ENCODE results near the gene HCAR3. TPM values are rescaled to one million over a fixed set of nuclear protein-coding genes. Genes with fewer than 3 reads are reported as not detected.

Gene HCAR3
- total and polyA plus RNA-seq, 2 of the 13 experiments (the other 11 are each of a cell fraction or from before 2014, with no cell fraction given) = 0.11 to 12.8 TPM

DNA sequence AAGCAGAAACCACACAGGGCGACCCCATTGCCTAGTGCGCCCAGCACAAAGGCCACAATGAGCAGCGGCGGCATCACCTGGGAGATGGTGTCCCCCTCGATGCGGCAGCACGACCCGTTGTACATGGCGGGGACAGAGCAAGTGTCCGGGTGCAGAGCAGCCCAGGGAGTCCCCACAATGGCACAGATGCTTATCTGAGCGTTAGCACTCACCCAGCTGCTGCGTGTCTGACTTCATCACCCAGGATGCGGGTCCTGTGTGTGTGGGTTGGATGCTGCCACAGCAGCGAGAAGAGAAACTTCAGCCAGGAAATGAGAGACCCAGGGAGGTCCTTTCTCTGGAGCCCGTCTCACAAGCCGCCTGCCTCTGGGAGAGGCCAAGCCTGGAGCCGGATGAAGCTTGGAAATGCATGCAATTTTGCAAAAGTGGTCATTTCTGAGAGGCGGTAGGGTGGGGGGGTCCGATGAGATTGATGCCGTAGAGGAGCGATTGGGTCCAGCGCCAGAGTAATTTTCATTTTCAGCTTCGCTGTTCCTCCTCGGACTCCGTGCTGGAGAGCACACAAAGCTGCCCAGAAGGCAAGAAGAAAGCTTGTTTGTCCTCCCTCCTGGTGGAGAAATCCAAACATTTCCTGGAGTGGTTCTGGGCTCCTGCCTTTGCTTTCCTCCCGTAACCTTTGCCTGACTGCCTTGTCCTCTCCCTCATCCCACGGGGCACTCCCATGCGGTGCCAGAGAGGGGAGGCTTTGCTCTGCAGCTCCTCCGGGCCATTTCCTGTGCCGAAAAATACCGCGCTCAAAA lies 13.8 kb upstream of the HCAR3 start, which contains the start of gene HCAR1 (continued):
- TF ChIP-seq, protein P1, sequence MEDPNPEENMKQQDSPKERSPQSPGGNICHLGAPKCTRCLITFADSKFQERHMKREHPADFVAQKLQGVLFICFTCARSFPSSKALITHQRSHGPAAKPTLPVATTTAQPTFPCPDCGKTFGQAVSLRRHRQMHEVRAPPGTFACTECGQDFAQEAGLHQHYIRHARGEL (CRISPR knock-in tag; IDR thresholded peaks at IDR 0.05) = no peak
- TF ChIP-seq, protein P2, sequence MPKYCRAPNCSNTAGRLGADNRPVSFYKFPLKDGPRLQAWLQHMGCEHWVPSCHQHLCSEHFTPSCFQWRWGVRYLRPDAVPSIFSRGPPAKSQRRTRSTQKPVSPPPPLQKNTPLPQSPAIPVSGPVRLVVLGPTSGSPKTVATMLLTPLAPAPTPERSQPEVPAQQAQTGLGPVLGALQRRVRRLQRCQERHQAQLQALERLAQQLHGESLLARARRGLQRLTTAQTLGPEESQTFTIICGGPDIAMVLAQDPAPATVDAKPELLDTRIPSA (CRISPR knock-in tag; IDR thresholded peaks at IDR 0.05; ENCODE audit: borderline replicate concordance) = no peak
- TF ChIP-seq, protein P3, sequence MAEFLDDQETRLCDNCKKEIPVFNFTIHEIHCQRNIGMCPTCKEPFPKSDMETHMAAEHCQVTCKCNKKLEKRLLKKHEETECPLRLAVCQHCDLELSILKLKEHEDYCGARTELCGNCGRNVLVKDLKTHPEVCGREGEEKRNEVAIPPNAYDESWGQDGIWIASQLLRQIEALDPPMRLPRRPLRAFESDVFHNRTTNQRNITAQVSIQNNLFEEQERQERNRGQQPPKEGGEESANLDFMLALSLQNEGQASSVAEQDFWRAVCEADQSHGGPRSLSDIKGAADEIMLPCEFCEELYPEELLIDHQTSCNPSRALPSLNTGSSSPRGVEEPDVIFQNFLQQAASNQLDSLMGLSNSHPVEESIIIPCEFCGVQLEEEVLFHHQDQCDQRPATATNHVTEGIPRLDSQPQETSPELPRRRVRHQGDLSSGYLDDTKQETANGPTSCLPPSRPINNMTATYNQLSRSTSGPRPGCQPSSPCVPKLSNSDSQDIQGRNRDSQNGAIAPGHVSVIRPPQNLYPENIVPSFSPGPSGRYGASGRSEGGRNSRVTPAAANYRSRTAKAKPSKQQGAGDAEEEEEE (CRISPR knock-in tag; IDR thresholded peaks at IDR 0.05; ENCODE audit: borderline replicate concordance) = no peak
- TF ChIP-seq ATAD3A (CRISPR knock-in tag; IDR thresholded peaks at IDR 0.05) (no peak), ZSCAN25 (CRISPR knock-in tag; IDR thresholded peaks at IDR 0.05) (no peak), ZNF430 (CRISPR knock-in tag; IDR thresholded peaks at IDR 0.05) (0 out of 2 replicates have a peak, but pooled peaks have one; percentile 29), ZNF274 (CRISPR knock-in tag; IDR thresholded peaks at IDR 0.05) (no peak), NFATC3 (CRISPR knock-in tag; IDR thresholded peaks at IDR 0.05) (no peak), ZNF607 (CRISPR knock-in tag; IDR thresholded peaks at IDR 0.05; ENCODE audit: borderline replicate concordance) (no peak), KDM5A (IDR thresholded peaks at IDR 0.05; ENCODE audit: borderline replicate concordance, low read length) (no peak), ZNF441 (CRISPR knock-in tag; IDR thresholded peaks at IDR 0.05; ENCODE audit: borderline replicate concordance) (no peak), POLR2A (IDR thresholded peaks at IDR 0.05; ENCODE audit: insufficient read depth in 1 of 2, low read depth in 2 of 2, low read length in 2 of 2) (0 out of 4 replicates have a peak, but pooled peaks of 1 of the 2 experiments have one; percentile 24), ZZZ3 (CRISPR knock-in tag; IDR thresholded peaks at IDR 0.05; ENCODE audit: borderline replicate concordance) (no peak), ZNF790 (CRISPR knock-in tag; IDR thresholded peaks at IDR 0.05; ENCODE audit: borderline replicate concordance) (no peak), ZNF747 (CRISPR knock-in tag; IDR thresholded peaks at IDR 0.05; ENCODE audit: borderline replicate concordance) (no peak), ZBTB8A (CRISPR knock-in tag; IDR thresholded peaks at IDR 0.05; ENCODE audit: borderline replicate concordance, low read depth) (no peak), NCOA5 (CRISPR knock-in tag; IDR thresholded peaks at IDR 0.05) (no peak), ZNF777 (CRISPR knock-in tag; IDR thresholded peaks at IDR 0.05) (peak; percentile 35; the same call in 1 of the 2 replicates), ZNF773 (CRISPR knock-in tag; IDR thresholded peaks at IDR 0.05; ENCODE audit: borderline replicate concordance) (no peak), RFX5 (IDR thresholded peaks at IDR 0.05; ENCODE audit: low read depth, low read length) (no peak), SMC3 (IDR thresholded peaks at IDR 0.05; ENCODE audit: low read length) (no peak), ZNF564 (CRISPR knock-in tag; IDR thresholded peaks at IDR 0.05) (no peak)
- TF ChIP-seq, protein P4, sequence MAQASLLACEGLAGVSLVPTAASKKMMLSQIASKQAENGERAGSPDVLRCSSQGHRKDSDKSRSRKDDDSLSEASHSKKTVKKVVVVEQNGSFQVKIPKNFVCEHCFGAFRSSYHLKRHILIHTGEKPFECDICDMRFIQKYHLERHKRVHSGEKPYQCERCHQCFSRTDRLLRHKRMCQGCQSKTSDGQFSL (CRISPR knock-in tag; IDR thresholded peaks at IDR 0.05) = no peak
- TF ChIP-seq, protein P5, sequence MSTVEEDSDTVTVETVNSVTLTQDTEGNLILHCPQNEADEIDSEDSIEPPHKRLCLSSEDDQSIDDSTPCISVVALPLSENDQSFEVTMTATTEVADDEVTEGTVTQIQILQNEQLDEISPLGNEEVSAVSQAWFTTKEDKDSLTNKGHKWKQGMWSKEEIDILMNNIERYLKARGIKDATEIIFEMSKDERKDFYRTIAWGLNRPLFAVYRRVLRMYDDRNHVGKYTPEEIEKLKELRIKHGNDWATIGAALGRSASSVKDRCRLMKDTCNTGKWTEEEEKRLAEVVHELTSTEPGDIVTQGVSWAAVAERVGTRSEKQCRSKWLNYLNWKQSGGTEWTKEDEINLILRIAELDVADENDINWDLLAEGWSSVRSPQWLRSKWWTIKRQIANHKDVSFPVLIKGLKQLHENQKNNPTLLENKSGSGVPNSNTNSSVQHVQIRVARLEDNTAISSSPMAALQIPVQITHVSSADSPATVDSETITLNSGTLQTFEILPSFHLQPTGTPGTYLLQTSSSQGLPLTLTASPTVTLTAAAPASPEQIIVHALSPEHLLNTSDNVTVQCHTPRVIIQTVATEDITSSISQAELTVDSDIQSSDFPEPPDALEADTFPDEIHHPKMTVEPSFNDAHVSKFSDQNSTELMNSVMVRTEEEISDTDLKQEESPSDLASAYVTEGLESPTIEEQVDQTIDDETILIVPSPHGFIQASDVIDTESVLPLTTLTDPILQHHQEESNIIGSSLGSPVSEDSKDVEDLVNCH (CRISPR knock-in tag; IDR thresholded peaks at IDR 0.05) = no peak
